GM20431 (cell line): ENCODE measurements around the gene AKAP5.

Experiments used
- in situ Hi-C: fragments of 300-500 bp; cut with MseI, MboI; formaldehyde crosslinking; loops from one replicate; pipeline ENCODE4 v1.15.0; 2020; ENCODE audit warnings: low sequenced_read_pairs; ENCODE audit not compliant: unreplicated experiment

The AKAP5 gene

DNA sequence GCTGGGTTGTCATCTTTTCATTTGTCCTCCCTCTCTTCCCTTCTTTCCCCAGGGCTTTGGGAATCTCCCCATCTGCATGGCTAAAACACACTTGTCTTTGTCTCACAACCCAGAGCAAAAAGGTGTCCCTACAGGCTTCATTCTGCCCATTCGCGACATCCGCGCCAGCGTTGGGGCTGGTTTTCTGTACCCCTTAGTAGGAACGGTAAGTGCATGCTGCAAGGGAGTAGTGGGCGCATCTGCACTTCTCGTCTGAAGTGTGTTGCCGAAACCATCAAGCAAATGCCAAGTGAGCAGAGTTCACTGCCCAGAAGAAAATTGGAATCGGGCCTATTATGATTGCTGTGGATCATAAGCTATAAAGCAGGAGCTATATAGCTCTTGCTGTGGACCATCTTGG lies 10.6 kb upstream of the AKAP5 start:
- in situ Hi-C loops, result no loop called here

- in situ Hi-C loops, result no loop called here
Measured at GRCh38 chr14:64459405-64460136, 5.7 kb upstream of the AKAP5 start.

DNA sequence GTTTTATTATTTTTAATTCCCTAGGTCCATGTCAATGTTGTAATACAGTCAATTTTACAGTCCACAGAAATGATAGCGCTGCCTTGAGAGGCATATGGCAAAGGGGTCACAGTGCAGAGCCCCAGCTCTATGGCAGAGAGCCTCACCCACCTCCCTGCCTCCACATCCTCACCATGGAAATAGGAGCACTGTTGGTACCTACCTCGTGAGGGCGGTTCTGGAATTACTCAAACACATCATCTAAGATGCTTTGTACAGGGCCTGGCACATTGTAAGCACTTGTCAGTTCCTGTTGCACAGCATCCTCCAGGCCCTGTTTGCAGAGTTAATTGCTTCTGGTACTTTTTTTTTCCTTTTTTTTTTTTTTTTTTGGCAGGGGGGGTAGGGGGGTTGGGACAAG lies 4.1 kb upstream of the AKAP5 start:
- in situ Hi-C loops, result no loop called here

GRCh38 chr14:64463195-64463594 lies 2.1 kb upstream of the AKAP5 start:
- in situ Hi-C loops, result no loop called here

GRCh38 chr14:64463873-64464272 lies 1.4 kb upstream of the AKAP5 start:
- in situ Hi-C loops, result no loop called here

DNA sequence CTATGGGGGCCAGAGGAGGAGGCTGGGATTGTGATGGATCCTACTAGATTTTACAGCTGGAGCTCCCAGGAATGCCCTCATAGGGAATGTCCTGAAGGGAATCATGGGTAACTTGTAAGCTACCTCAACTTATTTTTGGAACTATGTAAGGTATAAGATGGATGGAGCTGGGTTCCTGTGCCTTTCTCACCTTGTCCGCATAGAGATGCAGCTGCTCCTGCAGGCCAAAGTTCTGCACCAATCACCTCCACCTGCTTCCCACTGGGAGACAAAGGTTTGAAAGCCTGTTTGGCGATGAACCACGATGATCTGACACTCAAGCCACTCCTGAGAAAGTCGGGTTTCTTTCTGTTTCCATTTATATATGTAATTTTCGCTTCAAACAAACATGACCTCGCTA lies 648 bp upstream of the AKAP5 start:
- in situ Hi-C loops, result no loop called here

DNA sequence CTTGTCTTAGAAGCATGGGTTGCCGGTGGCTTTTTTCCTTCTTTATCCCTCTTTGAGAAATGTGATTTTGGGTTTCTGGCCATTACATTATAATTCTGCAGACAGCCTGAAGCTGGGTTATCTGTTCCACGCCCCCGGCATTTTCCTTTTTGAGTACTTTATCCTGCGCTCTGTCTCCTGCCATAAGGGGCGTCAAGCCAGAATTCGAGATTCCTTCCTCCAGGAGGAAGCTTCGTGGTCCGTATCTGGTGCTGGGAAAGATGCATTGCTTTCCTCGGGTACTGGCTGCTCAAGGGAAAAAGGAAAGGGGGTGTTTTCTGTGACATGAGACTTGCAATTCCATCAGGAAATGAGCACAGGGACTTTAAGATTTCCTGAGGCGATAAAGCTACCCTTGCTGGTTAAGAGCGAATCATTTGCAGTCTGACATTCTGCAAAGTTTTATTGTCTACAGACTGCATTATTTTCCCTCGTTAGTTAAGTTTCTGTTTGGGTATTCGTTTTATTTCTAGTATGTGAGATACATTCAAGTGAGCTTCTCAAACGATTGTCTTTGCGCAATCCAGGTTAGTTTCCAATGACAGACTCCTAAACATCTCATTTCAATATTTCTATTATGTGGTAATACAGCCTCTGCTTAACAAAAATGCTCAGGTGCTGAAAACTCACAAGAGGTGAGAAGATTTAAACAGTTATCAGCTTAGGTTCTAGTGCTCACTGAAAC lies 694 bp downstream of the AKAP5 start:
- in situ Hi-C loops, result no loop called here

GRCh38 chr14:64467101-64467500 lies 1.8 kb downstream of the AKAP5 start:
- in situ Hi-C loops, result no loop called here

GRCh38 chr14:64467566-64467965 lies 2.3 kb downstream of the AKAP5 start:
- in situ Hi-C loops, result no loop called here

DNA sequence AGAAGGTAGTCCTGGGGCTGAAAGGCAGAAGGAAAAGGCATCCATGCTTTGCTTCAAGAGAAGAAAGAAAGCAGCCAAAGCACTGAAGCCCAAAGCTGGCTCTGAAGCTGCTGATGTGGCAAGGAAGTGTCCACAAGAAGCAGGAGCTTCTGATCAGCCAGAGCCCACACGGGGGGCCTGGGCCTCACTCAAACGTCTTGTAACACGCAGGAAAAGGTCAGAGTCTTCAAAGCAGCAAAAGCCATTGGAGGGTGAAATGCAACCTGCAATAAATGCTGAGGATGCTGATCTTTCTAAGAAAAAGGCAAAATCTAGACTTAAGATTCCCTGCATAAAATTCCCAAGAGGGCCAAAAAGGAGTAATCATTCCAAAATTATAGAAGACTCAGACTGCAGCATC lies 3.2 kb downstream of the AKAP5 start:
- in situ Hi-C loops, result no loop called here

- in situ Hi-C loops, result no loop called here
Measured at GRCh38 chr14:64474041-64474440, 8.7 kb downstream of the AKAP5 start.

GRCh38 chr14:64474698-64475097 lies 9.4 kb downstream of the AKAP5 start:
- in situ Hi-C loops, result no loop called here

DNA sequence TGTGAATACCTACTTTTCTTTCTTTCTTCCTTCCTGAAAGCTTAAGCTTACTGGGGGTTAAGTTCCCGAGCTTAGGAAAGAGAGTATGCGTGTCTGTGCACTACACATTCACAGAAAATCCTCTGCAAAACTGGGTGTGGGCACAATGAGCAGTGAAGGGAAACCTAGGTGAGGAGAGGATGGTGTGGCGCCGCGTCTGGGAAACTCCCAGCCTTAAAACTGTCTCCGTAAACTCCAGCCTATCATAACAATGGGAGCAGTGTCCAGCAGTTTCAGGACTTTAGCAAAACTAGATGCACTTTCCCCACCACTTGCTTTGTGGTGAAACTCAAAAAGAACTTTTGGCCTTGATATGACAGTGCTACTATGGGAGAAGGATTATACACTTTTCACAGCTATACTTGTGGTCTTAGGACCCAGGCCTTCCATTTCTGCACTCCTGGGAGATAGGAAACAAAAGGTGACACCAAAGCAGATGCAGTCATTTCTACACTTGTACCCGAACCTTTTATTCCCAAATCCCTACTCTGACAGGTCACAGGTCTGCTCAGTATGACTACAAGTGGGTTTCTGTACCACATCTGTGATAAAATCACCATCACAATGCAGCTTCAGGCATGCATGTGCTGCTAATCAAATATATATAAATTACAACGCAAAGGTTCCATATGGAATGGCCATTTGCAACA lies 10.4 kb downstream of the AKAP5 start:
- in situ Hi-C loops, result no loop called here

DNA sequence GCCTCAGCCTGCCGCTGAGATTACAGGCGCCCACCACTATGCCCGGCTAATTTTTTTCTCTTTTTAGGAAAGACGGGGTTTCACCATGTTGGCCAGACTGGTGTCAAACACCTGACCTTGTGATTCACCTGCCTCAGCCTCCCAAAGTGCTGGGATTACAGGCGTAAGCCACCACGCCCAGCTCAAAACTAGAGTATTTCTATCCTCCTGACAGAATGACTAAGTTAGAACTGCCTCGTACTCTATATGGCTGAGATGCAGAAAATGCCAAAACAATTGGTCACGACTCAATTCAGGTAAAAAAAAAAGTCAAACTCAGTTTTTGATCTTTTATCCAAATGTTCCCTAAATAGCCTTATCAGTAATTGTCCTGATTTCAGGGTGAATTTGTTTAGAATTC lies 11.1 kb downstream of the AKAP5 start:
- in situ Hi-C loops, result no loop called here

- in situ Hi-C loops, result no loop called here
Measured at GRCh38 chr14:64478634-64479250, 13.4 kb downstream of the AKAP5 start.

DNA sequence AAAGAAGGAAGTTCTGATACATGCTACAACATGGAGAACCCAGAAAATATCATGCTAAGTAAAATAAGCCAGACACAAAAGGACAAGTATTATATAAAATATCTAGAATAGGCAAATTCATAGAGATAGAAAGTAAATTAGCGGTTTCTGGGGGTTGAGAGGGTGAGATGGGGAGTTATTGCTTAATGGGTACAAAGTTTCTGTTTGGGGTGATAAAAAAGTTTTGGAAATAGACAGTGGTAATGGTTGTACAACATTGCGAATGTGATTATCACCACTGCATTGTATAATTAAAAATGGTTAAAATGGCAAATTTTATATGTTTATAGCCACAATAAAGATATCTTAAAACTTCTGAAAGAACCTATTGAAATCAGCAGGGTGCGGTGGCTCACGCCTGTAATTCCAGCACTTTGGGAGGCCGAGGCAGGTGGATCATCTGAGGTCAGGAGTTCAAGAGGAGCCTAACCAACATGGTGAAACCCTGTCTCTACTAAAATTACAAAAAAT lies 23.3 kb downstream of the AKAP5 start:
- in situ Hi-C loops, result no loop called here

DNA sequence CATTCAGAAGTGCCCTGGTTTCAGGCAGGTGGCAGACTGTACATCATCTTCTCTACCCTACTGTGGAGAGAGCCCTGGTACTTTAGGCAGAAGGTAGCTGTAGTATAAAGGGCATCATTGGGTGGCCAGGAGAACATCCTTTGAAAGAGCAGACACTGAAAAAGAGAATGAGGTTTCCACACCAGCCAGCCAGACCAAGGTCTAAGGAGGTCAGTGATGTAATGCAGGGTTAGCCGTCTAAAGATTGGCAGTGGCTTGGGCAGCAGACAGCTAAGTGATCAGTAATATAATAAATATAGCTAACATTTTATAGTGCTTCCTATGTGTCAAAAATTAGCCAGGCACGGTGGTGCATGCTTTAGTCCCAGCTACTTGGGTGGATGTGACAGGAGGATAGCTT lies 26.3 kb downstream of the AKAP5 start:
- in situ Hi-C loops, result no loop called here

- in situ Hi-C loops, result no loop called here
Measured at GRCh38 chr14:64493455-64493854, 28.2 kb downstream of the AKAP5 start.

- in situ Hi-C loops, result no loop called here
Measured at GRCh38 chr14:64495252-64495651, 30.0 kb downstream of the AKAP5 start.

DNA sequence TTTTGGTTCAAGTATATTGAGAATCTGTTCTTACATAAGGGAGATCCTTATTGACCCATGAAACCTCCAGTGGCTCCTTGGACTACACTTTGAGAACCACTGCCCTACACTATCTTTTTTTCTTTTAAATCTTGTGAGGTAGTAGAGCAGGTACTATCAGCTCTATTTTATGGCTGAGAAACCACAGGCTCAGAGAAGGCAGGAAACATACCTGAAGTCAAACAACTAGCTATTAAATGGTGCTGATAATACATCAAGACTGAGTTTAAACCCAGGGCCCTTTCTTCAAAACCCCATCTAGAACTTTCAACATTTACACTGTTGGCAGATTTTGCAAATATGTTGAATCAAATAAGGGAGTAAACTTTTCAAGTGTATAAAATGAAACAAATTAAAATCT lies 31.5 kb downstream of the AKAP5 start:
- in situ Hi-C loops, result no loop called here

- in situ Hi-C loops, result no loop called here
Measured at GRCh38 chr14:64500088-64500487, 34.8 kb downstream of the AKAP5 start.
